Parathyroid adenoma (tissue), 2 donors: Measurements from ENCODE around the gene CDH4.

Source experiments
- H2AFZ ChIP-seq: fragments of 300-600 bp; sonication (generic); one replicate; pipeline ENCODE4 v1.7.0; 2017; ENCODE audit warnings: antibody characterized with exemption, mild to moderate bottlenecking
- H3K27ac ChIP-seq: fragments of 300-600 bp; sonication (generic); one replicate; pipeline ENCODE4 v1.7.0; 2017
- H3K27me3 ChIP-seq: fragments of 300-600 bp; sonication (generic); one replicate; pipeline ENCODE4 v1.7.0; 2017; ENCODE audit warnings: low read length; ENCODE audit not compliant: control insufficient read depth, insufficient read depth
- H3K36me3 ChIP-seq: fragments of 300-600 bp; sonication (generic); one replicate; pipeline ENCODE4 v1.7.0; 2017; ENCODE audit warnings: low read length; ENCODE audit not compliant: control insufficient read depth, insufficient read depth
- H3K4me1 ChIP-seq: fragments of 300-600 bp; sonication (generic); one replicate; pipeline ENCODE4 v1.7.0; 2017; ENCODE audit warnings: control low read depth
- H3K4me2 ChIP-seq: fragments of 300-600 bp; sonication (generic); one replicate; pipeline ENCODE4 v1.7.0; 2017; ENCODE audit warnings: low read length
- H3K4me3 ChIP-seq: fragments of 300-600 bp; sonication (generic); one replicate; pipeline ENCODE4 v1.7.0; 2017; ENCODE audit warnings: low read depth, low read length
- H3K79me2 ChIP-seq: fragments of 300-600 bp; sonication (generic); one replicate; pipeline ENCODE4 v1.7.0; 2017; ENCODE audit warnings: control low read depth
- H3K9ac ChIP-seq: fragments of 300-600 bp; sonication (generic); one replicate; pipeline ENCODE4 v1.7.0; 2017; ENCODE audit warnings: mild to moderate bottlenecking
- H3K9me3 ChIP-seq: fragments of 300-600 bp; sonication (generic); one replicate; pipeline ENCODE4 v1.7.0; 2017; ENCODE audit warnings: low read length; ENCODE audit not compliant: control insufficient read depth
- TF ChIP-seq, protein P1 (sequence below): fragments of 300-600 bp; sonication (generic); IDR thresholded peaks from one replicate; pipeline ENCODE4 v1.7.0; 2017; ENCODE audit warnings: antibody characterized with exemption, mild to moderate bottlenecking
- donor health status: primary hyperparathyroidism.

Gene CDH4

DNA sequence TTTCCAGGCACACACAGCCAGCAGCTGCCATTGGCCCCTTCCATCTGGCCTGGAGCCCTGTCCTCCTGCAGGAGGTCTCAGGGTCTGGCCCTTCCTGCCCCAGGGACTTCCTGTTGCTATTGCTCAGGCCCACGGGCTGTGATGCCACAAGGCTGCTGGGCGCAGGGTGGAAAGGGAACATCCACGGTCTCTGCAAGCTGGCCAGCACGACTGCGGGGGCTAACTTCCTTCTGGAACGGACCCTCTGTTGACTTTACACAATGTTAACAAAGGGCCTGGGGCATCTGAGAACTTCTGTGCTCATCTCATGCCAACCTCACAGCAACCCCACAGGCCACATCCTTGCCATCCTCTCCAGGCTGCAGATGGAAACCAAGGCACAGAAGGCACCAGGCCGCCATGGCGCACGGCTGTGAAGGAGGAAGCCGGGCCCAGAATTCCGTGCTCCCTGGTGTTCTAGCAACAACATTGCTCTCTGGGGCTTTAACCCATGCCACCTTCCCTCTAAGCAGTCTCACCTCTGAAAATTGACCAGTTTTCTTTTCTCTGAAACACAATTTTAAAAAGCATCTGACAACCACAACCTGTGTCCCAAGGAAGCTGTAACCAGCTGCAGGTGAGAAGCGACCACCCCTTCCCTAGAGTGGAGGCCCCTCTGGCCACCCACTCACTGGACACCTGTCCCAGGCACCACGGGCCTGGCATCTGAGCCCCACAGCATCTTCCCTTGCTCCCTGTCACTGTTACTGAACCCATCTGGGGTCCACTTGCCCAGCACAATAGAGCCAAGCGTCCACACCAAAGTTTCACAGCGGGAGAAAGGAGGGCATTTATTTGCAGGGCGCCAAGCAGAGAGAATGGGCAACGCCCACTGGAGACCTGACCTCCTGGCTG is 261.3 kb downstream of the CDH4 start:
- H3K27ac ChIP-seq, result no peak overlapping the region
- no peaks in the 10 kb centered on the region for H3K4me1 ChIP-seq
- no peaks in the 10 kb centered on the region for H3K36me3 ChIP-seq
- H3K4me3 ChIP-seq, result no peak overlapping the region
- no peaks in the 10 kb centered on the region for H3K9me3 ChIP-seq
- no peaks in the 10 kb centered on the region for H3K79me2 ChIP-seq
- H3K4me2 ChIP-seq, result no peak overlapping the region
- H2AFZ ChIP-seq, result no peak overlapping the region
- TF ChIP-seq, protein P1, sequence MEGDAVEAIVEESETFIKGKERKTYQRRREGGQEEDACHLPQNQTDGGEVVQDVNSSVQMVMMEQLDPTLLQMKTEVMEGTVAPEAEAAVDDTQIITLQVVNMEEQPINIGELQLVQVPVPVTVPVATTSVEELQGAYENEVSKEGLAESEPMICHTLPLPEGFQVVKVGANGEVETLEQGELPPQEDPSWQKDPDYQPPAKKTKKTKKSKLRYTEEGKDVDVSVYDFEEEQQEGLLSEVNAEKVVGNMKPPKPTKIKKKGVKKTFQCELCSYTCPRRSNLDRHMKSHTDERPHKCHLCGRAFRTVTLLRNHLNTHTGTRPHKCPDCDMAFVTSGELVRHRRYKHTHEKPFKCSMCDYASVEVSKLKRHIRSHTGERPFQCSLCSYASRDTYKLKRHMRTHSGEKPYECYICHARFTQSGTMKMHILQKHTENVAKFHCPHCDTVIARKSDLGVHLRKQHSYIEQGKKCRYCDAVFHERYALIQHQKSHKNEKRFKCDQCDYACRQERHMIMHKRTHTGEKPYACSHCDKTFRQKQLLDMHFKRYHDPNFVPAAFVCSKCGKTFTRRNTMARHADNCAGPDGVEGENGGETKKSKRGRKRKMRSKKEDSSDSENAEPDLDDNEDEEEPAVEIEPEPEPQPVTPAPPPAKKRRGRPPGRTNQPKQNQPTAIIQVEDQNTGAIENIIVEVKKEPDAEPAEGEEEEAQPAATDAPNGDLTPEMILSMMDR, result no peak
- no peak overlapping the region for H3K9ac ChIP-seq
- no peaks in the 10 kb centered on the region for H3K27me3 ChIP-seq

DNA sequence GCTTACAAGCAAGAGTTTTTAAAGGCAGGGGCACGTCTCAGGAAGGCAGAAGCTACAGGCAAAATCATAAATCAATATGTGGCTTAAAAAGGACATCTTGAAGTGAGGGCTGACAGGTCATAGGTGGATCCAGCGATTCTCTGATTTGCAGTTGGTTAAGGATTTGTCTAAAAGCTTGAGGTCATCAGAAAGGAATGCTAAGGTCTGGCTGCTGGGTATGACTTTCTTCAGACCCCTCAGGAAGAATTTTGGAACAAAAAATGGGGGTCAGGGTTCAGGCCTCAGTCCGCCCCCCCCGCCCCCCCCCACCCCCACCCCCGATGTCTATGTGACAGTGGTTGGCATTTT is 261.9 kb downstream of the CDH4 start:
- Histone ChIP-seq H2AFZ (no peak overlapping the region), H3K79me2 (no peaks in the 10 kb centered on the region), H3K27me3 (no peaks in the 10 kb centered on the region), H3K4me3 (no peak overlapping the region), H3K4me1 (no peaks in the 10 kb centered on the region), H3K9ac (no peak overlapping the region), H3K27ac (no peak overlapping the region), H3K36me3 (no peaks in the 10 kb centered on the region), H3K9me3 (no peaks in the 10 kb centered on the region), H3K4me2 (no peak overlapping the region)
- TF ChIP-seq, protein P1, result no peak

DNA sequence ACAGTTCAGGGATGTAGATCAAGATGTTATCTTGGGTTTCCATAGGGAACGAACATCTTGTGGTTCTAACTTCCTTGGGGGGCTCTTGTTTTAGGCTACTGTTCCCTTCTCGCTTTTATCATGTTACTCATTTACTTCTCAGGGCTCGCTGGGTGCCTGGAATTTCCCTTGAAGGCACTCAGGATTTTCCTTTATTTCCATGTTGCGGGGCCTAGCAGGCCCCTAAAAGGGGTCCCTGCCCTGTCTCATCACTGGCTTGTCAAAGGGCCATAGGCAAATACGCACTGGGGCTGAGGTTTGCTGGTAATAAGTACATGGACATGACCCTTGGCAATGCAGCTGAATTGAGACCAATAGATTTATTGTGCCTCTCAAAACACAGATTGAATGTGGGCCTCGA is 262.3 kb downstream of the CDH4 start:
- H3K9me3 ChIP-seq, result no peaks in the 10 kb centered on the region

DNA sequence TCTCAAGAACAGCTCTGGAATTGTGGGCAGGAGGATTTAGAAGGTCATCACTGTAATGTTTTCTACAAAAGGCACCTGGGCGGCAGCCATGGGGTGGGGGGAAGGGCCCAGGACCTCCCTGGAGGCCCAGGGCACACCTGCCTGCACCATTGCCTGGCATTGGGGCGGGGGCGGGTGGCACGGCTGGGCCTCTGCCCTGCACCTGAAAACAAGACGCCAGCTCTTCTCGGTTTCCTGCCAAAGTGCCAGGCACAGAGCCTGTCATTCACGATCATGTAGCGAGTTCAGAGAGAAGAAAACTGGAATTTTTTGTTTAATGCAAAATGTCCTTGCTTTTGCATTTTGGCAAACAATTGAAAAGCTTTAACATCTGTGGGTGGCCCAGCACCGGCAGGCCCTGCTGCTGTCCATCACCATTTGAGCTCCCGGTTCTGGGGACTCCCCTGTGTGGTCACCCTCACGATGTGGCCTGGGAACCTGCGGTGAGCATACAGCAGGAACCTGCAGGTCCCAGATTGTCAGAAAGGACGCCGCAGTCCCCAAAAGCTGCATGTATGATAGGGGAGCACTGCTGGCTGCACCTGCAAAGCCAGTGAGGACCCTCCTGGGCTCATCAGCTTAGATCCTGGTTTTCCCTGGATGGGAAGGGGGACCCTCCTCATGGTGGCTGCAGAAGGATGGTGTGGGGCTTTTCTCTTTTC is 262.9 kb downstream of the CDH4 start:
- Histone ChIP-seq H3K4me2 (no peak overlapping the region), H3K79me2 (no peaks in the 10 kb centered on the region), H3K27ac (no peak overlapping the region), H3K27me3 (no peaks in the 10 kb centered on the region), H2AFZ (no peak overlapping the region), H3K36me3 (no peaks in the 10 kb centered on the region), H3K4me3 (no peak overlapping the region), H3K9me3 (no peaks in the 10 kb centered on the region), H3K4me1 (no peaks in the 10 kb centered on the region), H3K9ac (no peak overlapping the region)
- TF ChIP-seq, protein P1, result no peak

More for the DNA sequence above, 262.3 kb downstream of the CDH4 start:
- no peak overlapping the region for H3K4me3 ChIP-seq
- no peaks in the 10 kb centered on the region for H3K79me2 ChIP-seq
- no peak overlapping the region for H2AFZ ChIP-seq
- H3K4me2 ChIP-seq, result no peak overlapping the region
- no peaks in the 10 kb centered on the region for H3K27me3 ChIP-seq
- H3K27ac ChIP-seq, result no peak overlapping the region
- TF ChIP-seq, protein P1, result no peak
- H3K36me3 ChIP-seq, result no peaks in the 10 kb centered on the region
- H3K9ac ChIP-seq, result no peak overlapping the region
- H3K4me1 ChIP-seq, result no peaks in the 10 kb centered on the region
